Thyroid gland (tissue), 4 donors: ENCODE results near the gene KRTAP12-1. TPM values are rescaled to one million over a fixed set of nuclear protein-coding genes. Genes with fewer than 3 reads are reported as not detected.

Source experiments
- DNase-seq, 2 donors: peaks; one replicate each; pipeline ENCODE4 v3.0.0-alpha.2; 2019
- H3K27ac ChIP-seq, 3 donors: fragments of 200-600 bp; sonication (generic); 1 replicate in 2 of 3; 2 replicates in 1 of 3; pipeline ENCODE4 v1.5.1; 2016 to 2019; ENCODE audit warnings: mild to moderate bottlenecking in 1 of 3, moderate library complexity in 1 of 3
- H3K27me3 ChIP-seq: fragments of 200-600 bp; sonication (generic); one replicate; pipeline ENCODE4 v1.5.1; 2019
- H3K36me3 ChIP-seq, 2 donors: fragments of 200-600 bp; sonication (generic); one replicate each; pipeline ENCODE4 v1.5.1; 2016 to 2019
- H3K4me1 ChIP-seq, 2 donors: fragments of 200-600 bp; sonication (generic); one replicate each; pipeline ENCODE4 v1.5.1; 2017 to 2019
- H3K4me3 ChIP-seq, 3 donors: fragments of 200-600 bp; sonication (generic); replicated peaks in 1 of 3; 1 replicate in 2 of 3; 2 replicates in 1 of 3; pipeline ENCODE4 v1.5.1; 2016; ENCODE audit warnings: mild to moderate bottlenecking in 1 of 3
- H3K9me3 ChIP-seq: fragments of 200-600 bp; sonication (generic); one replicate; pipeline ENCODE4 v1.5.1; 2017
- CTCF ChIP-seq, 6 experiments: fragments of 200-600 bp in 3 of 6; fragments of 450-650 bp in 3 of 6; sonication (generic) in 3 of 6; IDR thresholded peaks; one replicate each; pipeline ENCODE4 v1.5.1; 2016 to 2019; ENCODE audit warnings: antibody characterized with exemption in 6 of 6, mild to moderate bottlenecking in 2 of 6, inconsistent platforms in 1 of 6, moderate library complexity in 1 of 6
- POLR2A ChIP-seq, 2 donors: fragments of 450-650 bp; IDR thresholded peaks; one replicate each; pipeline ENCODE4 v1.6.1; 2017; ENCODE audit warnings: antibody characterized with exemption in 2 of 2, mild to moderate bottlenecking in 2 of 2, moderate library complexity in 1 of 2
- WGBS, 2 donors: methylation state at CpG; one replicate each; pipeline ENCODE4 v1.1.5; 2017; 5-methylcytosine and 5-hydroxymethylcytosine counted together
- intact Hi-C: fragments of 100-400 bp; cut with DNase I; formaldehyde crosslinking; loops from one replicate; pipeline ENCODE4 v1.15.1; 2023
- total RNA-seq, 4 donors: library from RNA; depleted of rRNA; stranded (reverse); fragments of >200 nt; gene quantifications; one replicate each; pipeline ENCODE4 v1.2.3, GENCODE V29; 2016

The KRTAP12-1 gene
- total RNA-seq, 4 donors from 2014 or later, result 0.78 TPM; not detected in 3

GRCh38 chr21:44718093-44718492 is 36.1 kb upstream of the KRTAP12-1 start:
- H3K36me3 ChIP-seq, result no peaks in the 10 kb centered on the region
- peaks cover 10% of the 10 kb centered on the region for H3K27me3 ChIP-seq
- H3K9me3 ChIP-seq, result no peaks in the 10 kb centered on the region
- peaks cover 0 to 2% of the 10 kb centered on the region in 2 donors for H3K4me1 ChIP-seq
- 68 to 79% methylated on average over 2 of the region's 2 CpGs for WGBS, 2 donors
- TF ChIP-seq POLR2A (IDR thresholded peaks at IDR 0.05) (no peak), CTCF (IDR thresholded peaks at IDR 0.05) (no peak)
- no peak overlapping the region for H3K4me3 ChIP-seq
- intact Hi-C loops, result no loop called here
- no peak overlapping the region for H3K27ac ChIP-seq
- DNase-seq, result no peak

GRCh38 chr21:44716984-44717383 is 35.0 kb upstream of the KRTAP12-1 start:
- no peaks in the 10 kb centered on the region for H3K9me3 ChIP-seq
- intact Hi-C loops, result no loop called here
- no peaks in the 10 kb centered on the region for H3K36me3 ChIP-seq

DNA sequence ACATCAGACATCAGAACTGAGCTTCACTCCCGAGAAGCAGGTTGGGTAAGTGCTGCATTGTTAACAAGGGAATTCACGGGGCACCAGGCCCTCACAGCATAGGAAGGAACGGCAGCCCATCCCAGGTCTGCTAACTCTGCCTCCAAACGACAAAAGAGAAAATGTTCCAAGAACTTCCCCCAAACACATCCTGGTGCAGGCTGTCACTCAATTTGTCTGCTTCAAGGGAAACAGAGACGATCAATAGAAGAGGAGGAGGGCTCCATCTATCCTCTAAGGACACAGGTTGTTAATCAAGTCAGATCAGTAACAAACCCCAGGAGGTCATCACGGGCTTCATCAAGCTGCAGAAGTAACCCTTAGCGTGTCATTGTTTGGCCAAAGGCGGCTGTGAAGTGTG is 32.9 kb upstream of the KRTAP12-1 start:
- intact Hi-C loops, result no loop called here
- WGBS, 2 donors, result 45 to 69% methylated on average over 8 of the region's 8 CpGs

More at GRCh38 chr21:44716984-44717383, 35.0 kb upstream of the KRTAP12-1 start:
- DNase-seq, result no peak
- no peak for TF ChIP-seq CTCF (IDR thresholded peaks at IDR 0.05)
- no peak for TF ChIP-seq POLR2A (IDR thresholded peaks at IDR 0.05)
- Histone ChIP-seq H3K4me3 (no peak overlapping the region), H3K4me1 (peaks cover 6 to 12% of the 10 kb centered on the region in 2 donors), H3K27me3 (peaks cover 4% of the 10 kb centered on the region), H3K27ac (no peak overlapping the region)

GRCh38 chr21:44713846-44714245 is 31.9 kb upstream of the KRTAP12-1 start:
- peaks cover 16 to 43% of the 10 kb centered on the region in 2 donors for H3K4me1 ChIP-seq
- no peak for TF ChIP-seq POLR2A (IDR thresholded peaks at IDR 0.05)
- no peak for TF ChIP-seq CTCF (IDR thresholded peaks at IDR 0.05)
- H3K36me3 ChIP-seq, result no peaks in the 10 kb centered on the region
- no peak for DNase-seq
- intact Hi-C loops, result no loop called here
- 95 to 97% methylated on average over 10 of the region's 10 CpGs for WGBS, 2 donors
- no peak overlapping the region for H3K4me3 ChIP-seq
- no peak overlapping the region for H3K27ac ChIP-seq
- H3K9me3 ChIP-seq, result no peaks in the 10 kb centered on the region
- peaks cover 9% of the 10 kb centered on the region for H3K27me3 ChIP-seq

More for the DNA sequence above, 32.9 kb upstream of the KRTAP12-1 start:
- Histone ChIP-seq H3K4me3 (no peak overlapping the region), H3K9me3 (no peaks in the 10 kb centered on the region), H3K36me3 (no peaks in the 10 kb centered on the region), H3K27me3 (peaks cover 4% of the 10 kb centered on the region), H3K4me1 (peaks cover 15 to 32% of the 10 kb centered on the region in 2 donors), H3K27ac (no peak overlapping the region)
- no peak for DNase-seq
- TF ChIP-seq CTCF (IDR thresholded peaks at IDR 0.05), result no peak

DNA sequence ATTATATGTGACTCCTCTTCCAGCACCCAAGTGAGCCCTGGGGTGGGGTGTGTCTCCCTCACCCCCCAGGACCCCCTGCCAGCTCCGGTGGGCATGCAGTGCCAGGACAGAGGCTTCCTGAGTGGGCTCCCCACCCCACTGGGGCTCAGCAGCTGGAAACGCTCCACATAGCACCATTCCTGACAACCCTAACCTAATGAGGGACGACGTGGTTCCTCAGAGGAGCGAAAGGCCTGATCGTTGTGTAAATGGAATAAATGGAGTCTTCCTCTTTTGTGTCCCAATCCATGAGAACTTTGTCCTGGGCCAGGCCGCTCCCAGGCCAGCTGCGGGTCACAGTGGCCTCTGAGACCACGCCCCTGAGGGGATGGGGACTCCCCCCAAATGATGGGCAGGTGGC is 31.2 kb upstream of the KRTAP12-1 start:
- no peak overlapping the region for H3K27ac ChIP-seq
- peaks cover 16 to 50% of the 10 kb centered on the region in 2 donors for H3K4me1 ChIP-seq
- H3K36me3 ChIP-seq, result no peaks in the 10 kb centered on the region
- intact Hi-C loops, result no loop called here
- WGBS, 2 donors, result 82 to 88% methylated on average over 3 to 9 of the region's 9 CpGs
- peaks cover 6% of the 10 kb centered on the region for H3K27me3 ChIP-seq
- TF ChIP-seq CTCF (IDR thresholded peaks at IDR 0.05) (no peak), POLR2A (IDR thresholded peaks at IDR 0.05) (no peak)
- H3K4me3 ChIP-seq, result no peak overlapping the region
- H3K9me3 ChIP-seq, result no peaks in the 10 kb centered on the region
- no peak for DNase-seq
